Limb (tissue), 2 donors: ENCODE results near the gene CORO7.
"Not testable (repeated sequence)": the region's sequence is repeated elsewhere in the genome, so short reads cannot be mapped to it uniquely, and the experiment has no call there.

Experiments
- DNase-seq, 2 donors: peaks; one replicate each; pipeline ENCODE4 v3.0.0-alpha.2; 2016; ENCODE audit errors: extremely low spot score in 2 of 2

The CORO7 gene

DNA sequence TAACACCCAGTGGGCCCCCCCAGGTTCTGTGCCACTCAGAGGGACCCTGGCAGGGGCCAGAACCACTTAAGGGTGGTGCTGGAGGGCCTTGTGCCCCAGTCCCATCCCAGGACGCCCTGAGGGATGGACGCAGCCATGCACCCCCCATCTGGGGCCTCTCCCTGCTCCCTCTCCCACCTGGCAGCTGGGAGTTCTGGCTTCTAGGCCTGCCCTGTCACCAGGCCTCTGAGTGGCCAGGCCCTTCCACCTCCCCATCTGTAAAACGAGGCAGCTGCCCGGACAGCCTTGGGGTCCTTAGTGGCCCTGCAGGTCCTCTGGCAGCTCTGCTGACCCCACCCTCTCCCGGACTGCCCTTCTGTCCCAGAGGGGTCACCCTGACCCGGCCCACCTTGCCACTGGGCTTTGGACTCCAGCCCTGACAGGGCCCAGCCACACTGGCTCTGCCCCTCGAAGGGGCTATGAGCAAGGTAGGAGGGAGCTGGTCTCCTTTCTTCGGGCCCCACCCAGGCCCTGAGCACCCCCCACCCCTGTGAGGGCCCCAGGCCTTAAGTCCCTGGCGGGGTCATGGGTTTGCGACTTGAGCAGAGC is 77.6 kb downstream of the CORO7 start:
- DNase-seq: no peak

- DNase-seq: no peak
Measured at GRCh38 chr16:4338125-4338582, 78.2 kb downstream of the CORO7 start.

DNA sequence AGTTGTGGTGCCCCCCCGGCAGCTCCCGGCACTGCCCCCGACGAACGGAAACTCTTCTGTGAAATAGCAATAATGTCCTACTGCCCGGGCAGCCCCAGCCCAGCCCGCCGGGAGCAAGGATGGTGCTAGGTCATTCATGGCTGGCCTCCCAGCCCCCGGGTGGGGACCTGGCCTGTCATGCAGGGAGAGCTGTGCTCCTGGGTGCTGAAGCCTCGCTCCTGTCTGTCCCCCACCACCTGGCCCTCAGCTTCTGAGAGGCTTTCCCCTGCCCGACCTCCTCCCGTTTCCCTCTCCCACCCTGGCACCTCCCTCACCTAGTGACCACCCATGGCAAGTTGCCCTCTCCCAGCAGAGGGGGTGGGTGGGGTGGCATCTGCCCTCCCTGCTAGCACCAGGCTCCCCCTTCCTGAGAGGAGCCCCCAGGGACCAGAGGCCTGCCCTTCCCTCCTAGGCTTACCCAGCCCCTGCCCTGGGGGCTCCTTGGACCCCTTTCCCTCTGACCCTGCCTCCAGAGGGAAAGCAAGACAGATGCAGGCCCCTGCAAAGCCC is 78.8 kb downstream of the CORO7 start:
- DNase-seq: no peak

DNA sequence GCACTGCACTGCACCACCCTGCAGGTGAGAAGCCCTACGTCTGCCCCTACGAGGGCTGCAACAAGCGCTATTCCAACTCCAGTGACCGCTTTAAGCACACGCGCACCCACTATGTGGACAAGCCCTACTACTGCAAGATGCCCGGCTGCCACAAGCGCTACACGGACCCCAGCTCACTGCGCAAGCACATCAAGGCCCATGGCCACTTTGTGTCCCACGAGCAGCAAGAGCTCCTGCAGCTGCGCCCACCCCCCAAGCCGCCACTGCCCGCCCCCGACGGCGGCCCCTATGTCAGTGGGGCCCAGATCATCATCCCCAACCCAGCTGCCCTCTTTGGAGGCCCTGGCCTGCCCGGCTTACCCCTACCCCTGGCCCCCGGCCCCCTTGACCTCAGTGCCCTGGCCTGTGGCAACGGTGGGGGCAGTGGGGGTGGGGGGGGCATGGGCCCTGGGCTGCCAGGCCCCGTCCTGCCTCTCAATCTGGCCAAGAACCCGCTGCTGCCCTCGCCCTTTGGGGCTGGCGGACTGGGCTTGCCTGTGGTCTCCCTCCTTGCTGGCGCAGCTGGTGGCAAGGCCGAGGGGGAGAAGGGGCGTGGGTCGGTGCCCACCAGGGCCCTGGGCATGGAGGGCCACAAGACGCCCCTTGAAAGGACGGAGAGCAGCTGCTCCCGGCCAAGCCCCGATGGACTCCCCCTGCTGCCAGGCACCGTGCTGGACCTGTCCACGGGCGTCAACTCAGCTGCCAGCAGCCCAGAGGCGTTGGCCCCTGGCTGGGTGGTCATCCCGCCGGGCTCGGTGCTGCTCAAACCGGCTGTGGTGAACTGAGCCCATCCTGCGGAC is 79.5 kb downstream of the CORO7 start:
- DNase-seq: no peak

- no peak for DNase-seq
Measured at GRCh38 chr16:4334724-4335495, 81.5 kb downstream of the CORO7 start.

GRCh38 chr16:4333714-4334113 is 82.7 kb downstream of the CORO7 start:
- DNase-seq: not testable (repeated sequence)

- DNase-seq: no peak
Measured at GRCh38 chr16:4333308-4333638, 83.1 kb downstream of the CORO7 start.

GRCh38 chr16:4332623-4333307 is 83.6 kb downstream of the CORO7 start:
- no peak for DNase-seq

DNA sequence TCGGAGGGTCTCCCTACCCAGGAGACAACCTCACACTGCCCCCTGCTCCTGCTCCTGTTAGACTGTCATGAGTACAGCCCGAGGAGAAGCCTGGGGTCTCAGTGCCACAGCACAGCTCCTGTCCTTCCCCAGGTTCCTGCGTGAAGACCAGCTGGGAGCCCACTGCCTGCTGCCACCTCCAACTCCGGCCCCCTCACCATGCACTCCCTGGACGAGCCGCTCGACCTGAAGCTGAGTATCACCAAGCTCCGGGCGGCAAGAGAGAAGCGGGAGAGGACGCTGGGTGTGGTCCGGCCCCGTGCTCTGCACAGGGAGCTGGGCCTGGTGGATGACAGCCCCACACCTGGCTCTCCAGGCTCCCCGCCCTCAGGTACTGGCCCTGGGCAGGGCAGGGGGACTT is 84.3 kb downstream of the CORO7 start:
- DNase-seq: no peak

DNA sequence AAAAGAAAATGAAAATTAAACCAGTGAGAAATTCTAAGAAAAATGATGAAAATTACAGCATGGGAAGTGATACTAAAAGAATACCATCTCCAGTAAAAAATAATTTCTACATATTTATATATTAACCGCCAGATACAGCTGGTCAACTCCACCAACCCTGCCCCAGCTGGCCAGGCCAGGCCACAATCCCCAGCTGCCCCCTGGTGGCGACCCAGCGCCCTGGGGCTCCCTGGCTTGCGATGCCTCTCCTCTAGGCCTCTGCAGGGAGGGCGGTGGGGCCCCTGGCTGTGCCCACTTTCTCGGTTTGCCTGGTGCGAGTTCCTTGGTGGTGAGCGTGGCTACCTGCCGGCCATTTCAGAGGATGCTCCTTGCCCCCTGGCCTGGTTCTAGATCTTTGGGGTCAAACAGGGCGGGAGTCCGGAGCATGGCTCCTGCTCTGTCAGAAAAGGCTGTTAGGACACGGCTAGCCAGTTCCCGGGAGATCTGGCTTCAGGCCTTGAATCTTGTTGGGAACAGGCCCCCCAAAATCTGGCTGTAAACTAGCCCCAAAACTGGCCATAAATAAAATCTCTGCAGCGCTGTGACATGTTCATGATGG is 86.0 kb downstream of the CORO7 start:
- DNase-seq: peak; percentile 33 to 79

DNA sequence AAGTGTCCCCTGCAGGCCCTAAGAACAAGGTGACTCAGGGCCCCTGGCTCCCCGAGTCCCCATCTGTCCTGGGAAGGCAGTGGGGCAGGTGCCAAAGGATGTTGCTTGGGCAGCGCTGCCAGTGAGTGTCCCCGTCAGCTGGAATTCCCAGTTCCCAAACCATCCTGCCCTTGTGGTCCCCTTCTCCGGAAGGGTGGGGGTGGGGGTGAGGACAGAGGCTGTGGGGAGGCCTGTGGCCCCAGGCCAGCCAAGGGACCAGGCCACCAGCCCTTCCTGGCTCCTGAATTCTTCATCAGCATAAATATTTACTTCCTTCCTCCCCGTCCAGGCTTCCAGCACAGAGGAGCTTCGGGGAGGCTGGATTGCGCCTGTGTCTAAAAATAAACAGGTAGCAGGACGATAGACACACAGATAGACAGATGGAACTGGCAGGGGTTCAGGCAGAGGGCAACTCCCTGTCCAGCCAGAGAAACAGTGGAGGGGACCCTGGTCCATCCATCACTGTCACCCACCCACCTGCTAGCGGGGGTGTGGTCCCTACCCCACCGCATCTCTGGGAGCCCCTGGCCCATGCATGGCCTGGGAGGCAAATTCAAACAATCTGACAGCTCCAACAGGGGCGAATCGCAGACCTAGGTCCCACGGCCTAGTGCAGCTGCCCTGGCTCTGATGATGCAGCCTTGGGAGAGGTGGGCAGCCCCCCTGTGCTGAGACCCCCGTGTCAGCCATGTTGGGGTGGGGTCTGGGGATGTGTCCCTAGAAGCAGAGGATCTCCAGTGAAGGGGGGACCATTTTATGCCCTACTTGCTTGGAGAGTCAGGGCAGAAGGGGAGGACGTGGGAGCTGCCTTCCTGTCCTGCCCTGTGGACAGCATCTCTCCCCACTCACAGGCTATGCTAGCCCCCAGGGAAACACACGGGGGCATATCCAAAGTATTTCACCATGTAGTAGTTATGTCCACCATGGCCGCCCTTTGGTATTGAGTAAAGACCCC is 87.3 kb downstream of the CORO7 start:
- peak in 1 of 2 donors; percentile 26 for DNase-seq

DNA sequence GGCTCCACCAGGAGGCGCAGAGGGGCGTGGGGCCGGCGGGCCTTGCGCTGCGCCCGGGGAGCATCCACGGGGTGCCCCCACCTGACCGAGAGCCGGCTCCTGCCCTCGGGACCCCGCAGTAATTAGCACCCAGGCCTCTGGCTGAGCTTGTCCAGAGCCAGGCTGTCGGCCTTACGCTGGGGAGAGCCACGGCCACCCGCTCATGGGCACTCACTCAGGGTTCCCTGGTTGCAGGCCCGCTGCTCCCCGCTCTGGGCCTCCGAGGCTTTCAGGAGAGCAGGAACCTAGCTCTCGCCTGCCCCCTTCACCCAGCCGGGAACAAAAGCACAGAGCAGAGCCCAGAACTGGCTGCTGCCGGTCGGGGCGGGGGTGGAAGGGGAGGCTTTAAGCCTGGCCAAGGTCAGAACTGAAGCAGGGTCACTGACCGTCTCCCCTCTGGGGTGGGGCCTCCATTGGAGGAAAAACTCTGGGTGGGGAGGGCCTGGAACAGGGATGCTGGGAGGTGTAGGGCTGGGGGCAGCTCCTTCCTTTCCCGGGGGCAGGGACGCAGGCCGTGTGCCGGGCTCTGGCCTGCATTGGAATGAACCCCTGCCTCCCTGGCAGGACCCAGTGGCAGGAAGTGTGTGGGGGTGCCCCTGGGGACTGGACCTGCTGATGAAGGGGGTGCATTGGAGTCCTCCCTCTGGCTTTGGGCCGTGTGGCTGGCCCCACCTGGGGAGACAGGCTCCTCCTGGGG is 88.2 kb downstream of the CORO7 start:
- DNase-seq: peak; percentile 74 to 87

DNA sequence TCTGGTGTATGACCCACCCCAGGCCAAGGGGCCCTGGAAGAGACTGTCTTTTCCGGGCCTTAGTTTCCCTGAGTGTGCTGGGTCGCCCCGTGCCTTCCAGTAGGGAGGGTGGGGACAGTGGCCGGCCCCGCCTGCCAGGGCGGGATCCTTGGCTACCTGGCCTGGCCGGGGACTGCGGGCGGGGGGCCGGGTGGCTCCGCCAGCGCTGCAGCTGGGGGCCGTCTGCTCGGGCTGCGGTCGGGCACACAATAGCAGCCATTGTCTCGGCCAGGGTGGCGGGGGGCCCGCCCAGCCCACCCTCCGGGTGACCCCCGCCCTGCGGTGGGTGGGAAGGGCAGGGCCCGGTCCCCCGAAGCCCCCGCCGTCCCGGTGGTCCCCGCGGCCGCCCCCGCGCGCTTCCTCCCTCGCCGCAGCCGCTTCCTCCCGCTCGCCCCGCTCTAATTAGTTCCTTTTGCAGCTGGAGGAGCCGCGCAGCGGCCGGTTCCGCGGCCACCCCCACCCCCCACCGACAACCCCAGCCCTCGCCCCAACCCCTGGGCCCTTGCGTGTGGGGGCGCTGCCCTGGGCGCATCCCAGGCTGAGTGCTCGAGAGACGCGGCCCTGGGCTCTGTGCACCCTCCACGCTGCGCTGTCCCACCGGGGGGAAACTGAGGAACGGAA is 88.9 kb downstream of the CORO7 start:
- no peak for DNase-seq

- DNase-seq: no peak
Measured at GRCh38 chr16:4325253-4325758, 91.1 kb downstream of the CORO7 start.

- peak in 1 of 2 donors; percentile 43 for DNase-seq
Measured at GRCh38 chr16:4324492-4325252, 91.7 kb downstream of the CORO7 start.

- peak in 1 of 2 donors; percentile 33 for DNase-seq
Measured at GRCh38 chr16:4323845-4324488, 92.4 kb downstream of the CORO7 start.
